Measurements from ENCODE around the gene CTDSPL2. TPM values are rescaled to one million over a fixed set of nuclear protein-coding genes. Genes with fewer than 3 reads are reported as not detected.
A peak's percentile ranks its signal among the peaks of the same experiment; 100 is the strongest.

The CTDSPL2 gene
- 36.0 TPM for polyA plus RNA-seq (2013)

- POLR2A ChIA-PET: interaction anchor here (0.6 to 0.7 kb wide), 2 partner anchors 138 to 284 kb away, joined by 3 read pairs; partner anchors contain the start of genes B2M, GOLM2 and PATL2
- H3K4me1 ChIP-seq (ENCODE audit: control extremely low read depth in 1 of 4, control insufficient read depth in 4 of 4, insufficient read depth in 4 of 4, low read length in 3 of 4): peaks cover 6 to 25% (median 12%) of the 10 kb centered on the region in 4 experiments
- no peaks in the 10 kb centered on the region for H3K9me3 ChIP-seq (ENCODE audit: control extremely low read depth in 1 of 5, control insufficient read depth in 4 of 5, insufficient read depth in 2 of 5, low read depth in 1 of 5, low read length in 4 of 5)
- 0% methylated on average over 33 of the region's 53 CpGs for WGBS (ENCODE audit: insufficient coverage)
- H3K36me3 ChIP-seq (ENCODE audit: control insufficient read depth in 4 of 4, insufficient read depth in 4 of 4, low read length in 3 of 4): peaks cover 0 to 4% (median 0%) of the 10 kb centered on the region in 4 experiments
- peak within 1 kb of the TSS; percentile 95 to 99 for H3K27ac ChIP-seq (ENCODE audit: insufficient read depth in 1 of 2, low read depth in 1 of 2, low read length in 2 of 2, poor library complexity in 1 of 2, severe bottlenecking in 2 of 2)
- H3K27me3 ChIP-seq (replicated peaks in 2 of 5; ENCODE audit: control insufficient read depth in 4 of 5, insufficient read depth in 5 of 5, low read length in 4 of 5): no peaks in the 10 kb centered on the region
- peak within 1 kb of the TSS; percentile 99 to 100 (median 99) for H3K4me3 ChIP-seq (ENCODE audit: control insufficient read depth in 1 of 7, extremely low read depth in 1 of 7, insufficient read depth in 4 of 7, low read depth in 2 of 7, low read length in 6 of 7)
- peak; percentile 98 to 99 (median 99) for DNase-seq
- CTCF ChIA-PET: interaction anchor here (0.9 to 1.9 kb wide), 8 partner anchors 34 to 156 kb away, joined by 3 to 5 read pairs (median 3); no protein-coding TSS in a partner anchor
These were observed at the start of gene CTDSPL2 for GRCh38 chr15:44426975-44427755. Gene CTDSPL2 (plus strand): TSS chr15:44427629. CDS start chr15:44459015, 31,386 bp downstream.

GRCh38 chr15:44381236-44381635, 46.2 kb upstream of the CTDSPL2 start:
- Histone ChIP-seq H3K4me1 (ENCODE audit: control extremely low read depth in 1 of 4, control insufficient read depth in 4 of 4, insufficient read depth in 4 of 4, low read length in 3 of 4) (peaks cover 0 to 10% (median 5%) of the 10 kb centered on the region in 4 experiments), H3K27ac (ENCODE audit: insufficient read depth in 1 of 2, low read depth in 1 of 2, low read length in 2 of 2, poor library complexity in 1 of 2, severe bottlenecking in 2 of 2) (no peak overlapping the region), H3K36me3 (ENCODE audit: control insufficient read depth in 4 of 4, insufficient read depth in 4 of 4, low read length in 3 of 4) (peaks cover 0 to 12% (median 6%) of the 10 kb centered on the region in 4 experiments), H3K9me3 (ENCODE audit: control extremely low read depth in 1 of 5, control insufficient read depth in 4 of 5, insufficient read depth in 2 of 5, low read depth in 1 of 5, low read length in 4 of 5) (no peaks in the 10 kb centered on the region), H3K27me3 (replicated peaks in 2 of 5; ENCODE audit: control insufficient read depth in 4 of 5, insufficient read depth in 5 of 5, low read length in 4 of 5) (no peaks in the 10 kb centered on the region), H3K4me3 (ENCODE audit: control insufficient read depth in 1 of 7, extremely low read depth in 1 of 7, insufficient read depth in 4 of 7, low read depth in 2 of 7, low read length in 6 of 7) (no peak overlapping the region)
- POLR2A ChIA-PET: no interaction called here
- CTCF ChIA-PET: no interaction called here
- peak in 2 of 3 donors; percentile 23 to 26 for DNase-seq

- no peak overlapping the region for H3K27ac ChIP-seq (ENCODE audit: insufficient read depth in 1 of 2, low read depth in 1 of 2, low read length in 2 of 2, poor library complexity in 1 of 2, severe bottlenecking in 2 of 2)
- ChIA-PET CTCF (interaction anchor here (1.2 kb wide), 1 partner anchor 42 kb away, joined by 5 read pairs; the partner anchor contains the start of gene CTDSPL2), POLR2A (no interaction called here)
- no CpG with 5 or more reads among the region's 1 CpG for WGBS (ENCODE audit: insufficient coverage)
- H3K4me1 ChIP-seq (ENCODE audit: control extremely low read depth in 1 of 4, control insufficient read depth in 4 of 4, insufficient read depth in 4 of 4, low read length in 3 of 4): peaks cover 0 to 10% (median 5%) of the 10 kb centered on the region in 4 experiments
- no peaks in the 10 kb centered on the region for H3K9me3 ChIP-seq (ENCODE audit: control extremely low read depth in 1 of 5, control insufficient read depth in 4 of 5, insufficient read depth in 2 of 5, low read depth in 1 of 5, low read length in 4 of 5)
- H3K4me3 ChIP-seq (ENCODE audit: control insufficient read depth in 1 of 7, extremely low read depth in 1 of 7, insufficient read depth in 4 of 7, low read depth in 2 of 7, low read length in 6 of 7): peak overlapping the region in 1 of 7 experiments; percentile 13
- no peak for DNase-seq
- no peaks in the 10 kb centered on the region for H3K27me3 ChIP-seq (replicated peaks in 2 of 5; ENCODE audit: control insufficient read depth in 4 of 5, insufficient read depth in 5 of 5, low read length in 4 of 5)
- peaks cover 0 to 4% (median 3%) of the 10 kb centered on the region in 4 experiments for H3K36me3 ChIP-seq (ENCODE audit: control insufficient read depth in 4 of 4, insufficient read depth in 4 of 4, low read length in 3 of 4)
These were observed 42.0 kb upstream of the CTDSPL2 start for GRCh38 chr15:44385344-44385942.

- DNase-seq: no peak
- WGBS (ENCODE audit: insufficient coverage): no CpG with 5 or more reads among the region's 3 CpGs
- Histone ChIP-seq H3K27ac (ENCODE audit: insufficient read depth in 1 of 2, low read depth in 1 of 2, low read length in 2 of 2, poor library complexity in 1 of 2, severe bottlenecking in 2 of 2) (no peak overlapping the region), H3K27me3 (replicated peaks in 2 of 5; ENCODE audit: control insufficient read depth in 4 of 5, insufficient read depth in 5 of 5, low read length in 4 of 5) (no peaks in the 10 kb centered on the region), H3K4me3 (ENCODE audit: control insufficient read depth in 1 of 7, extremely low read depth in 1 of 7, insufficient read depth in 4 of 7, low read depth in 2 of 7, low read length in 6 of 7) (no peak overlapping the region), H3K4me1 (ENCODE audit: control extremely low read depth in 1 of 4, control insufficient read depth in 4 of 4, insufficient read depth in 4 of 4, low read length in 3 of 4) (no peaks in the 10 kb centered on the region), H3K9me3 (ENCODE audit: control extremely low read depth in 1 of 5, control insufficient read depth in 4 of 5, insufficient read depth in 2 of 5, low read depth in 1 of 5, low read length in 4 of 5) (peaks cover 0 to 1% (median 0%) of the 10 kb centered on the region in 5 experiments), H3K36me3 (ENCODE audit: control insufficient read depth in 4 of 4, insufficient read depth in 4 of 4, low read length in 3 of 4) (peaks cover 0 to 6% (median 0%) of the 10 kb centered on the region in 4 experiments)
- CTCF ChIA-PET: no interaction called here
- POLR2A ChIA-PET: interaction anchor here (0.6 kb wide), 1 partner anchor 23 kb away, joined by 3 read pairs; no protein-coding TSS in a partner anchor
These were observed 33.4 kb upstream of the CTDSPL2 start for GRCh38 chr15:44394062-44394461.

DNA sequence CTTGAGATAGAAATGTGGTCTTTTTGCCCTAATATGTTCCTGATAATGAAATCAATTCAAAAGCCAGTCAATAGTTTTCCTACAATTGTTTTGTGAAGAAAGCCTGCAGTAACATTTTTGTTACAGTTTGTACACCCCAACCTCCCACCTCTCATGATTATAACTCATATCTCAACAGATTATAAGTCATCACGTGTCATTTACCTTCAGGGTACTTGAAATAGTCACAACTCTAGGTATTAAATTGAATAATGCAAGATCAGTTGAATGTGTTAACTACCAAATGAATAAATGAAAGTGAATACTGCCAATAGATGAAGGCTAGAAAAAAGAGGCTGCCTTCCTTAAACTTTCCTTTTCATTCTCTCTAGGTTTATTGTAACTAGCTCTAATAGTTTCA, 32.9 kb upstream of the CTDSPL2 start:
- no CpG with 5 or more reads among the region's 1 CpG for WGBS (ENCODE audit: insufficient coverage)
- H3K9me3 ChIP-seq (ENCODE audit: control extremely low read depth in 1 of 5, control insufficient read depth in 4 of 5, insufficient read depth in 2 of 5, low read depth in 1 of 5, low read length in 4 of 5): peaks cover 0 to 1% (median 0%) of the 10 kb centered on the region in 5 experiments
- no peak overlapping the region for H3K4me3 ChIP-seq (ENCODE audit: control insufficient read depth in 1 of 7, extremely low read depth in 1 of 7, insufficient read depth in 4 of 7, low read depth in 2 of 7, low read length in 6 of 7)
- no peaks in the 10 kb centered on the region for H3K4me1 ChIP-seq (ENCODE audit: control extremely low read depth in 1 of 4, control insufficient read depth in 4 of 4, insufficient read depth in 4 of 4, low read length in 3 of 4)
- ChIA-PET POLR2A (interaction anchor here (0.6 kb wide), 1 partner anchor 24 kb away, joined by 3 read pairs; no protein-coding TSS in a partner anchor), CTCF (no interaction called here)
- no peak for DNase-seq
- H3K27me3 ChIP-seq (replicated peaks in 2 of 5; ENCODE audit: control insufficient read depth in 4 of 5, insufficient read depth in 5 of 5, low read length in 4 of 5): no peaks in the 10 kb centered on the region
- H3K27ac ChIP-seq (ENCODE audit: insufficient read depth in 1 of 2, low read depth in 1 of 2, low read length in 2 of 2, poor library complexity in 1 of 2, severe bottlenecking in 2 of 2): no peak overlapping the region
- H3K36me3 ChIP-seq (ENCODE audit: control insufficient read depth in 4 of 4, insufficient read depth in 4 of 4, low read length in 3 of 4): peaks cover 0 to 6% (median 0%) of the 10 kb centered on the region in 4 experiments

DNA sequence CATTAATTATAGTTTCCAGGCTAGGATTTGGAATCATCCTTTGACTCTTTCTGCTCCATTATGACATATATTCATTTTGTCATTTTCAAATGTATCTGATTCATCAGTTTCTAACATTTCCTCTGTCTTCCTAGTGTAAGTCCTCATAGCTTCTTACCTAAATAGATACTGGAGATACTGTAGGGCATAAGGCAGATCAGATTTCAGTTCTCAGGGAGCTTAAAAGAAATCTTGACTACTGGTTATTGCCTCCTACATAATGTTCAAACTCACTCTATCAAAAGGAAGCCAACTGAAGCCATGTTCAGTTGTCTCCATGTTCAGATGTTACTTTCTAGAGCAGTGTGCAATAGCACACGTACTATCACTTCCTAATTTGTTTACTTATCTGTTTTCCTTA, 29.6 kb upstream of the CTDSPL2 start:
- DNase-seq: no peak
- Histone ChIP-seq H3K36me3 (ENCODE audit: control insufficient read depth in 4 of 4, insufficient read depth in 4 of 4, low read length in 3 of 4) (peaks cover 0 to 6% (median 1%) of the 10 kb centered on the region in 4 experiments), H3K27me3 (replicated peaks in 2 of 5; ENCODE audit: control insufficient read depth in 4 of 5, insufficient read depth in 5 of 5, low read length in 4 of 5) (no peaks in the 10 kb centered on the region), H3K4me3 (ENCODE audit: control insufficient read depth in 1 of 7, extremely low read depth in 1 of 7, insufficient read depth in 4 of 7, low read depth in 2 of 7, low read length in 6 of 7) (no peak overlapping the region), H3K27ac (ENCODE audit: insufficient read depth in 1 of 2, low read depth in 1 of 2, low read length in 2 of 2, poor library complexity in 1 of 2, severe bottlenecking in 2 of 2) (no peak overlapping the region), H3K4me1 (ENCODE audit: control extremely low read depth in 1 of 4, control insufficient read depth in 4 of 4, insufficient read depth in 4 of 4, low read length in 3 of 4) (no peaks in the 10 kb centered on the region), H3K9me3 (ENCODE audit: control extremely low read depth in 1 of 5, control insufficient read depth in 4 of 5, insufficient read depth in 2 of 5, low read depth in 1 of 5, low read length in 4 of 5) (peaks cover 0 to 1% (median 0%) of the 10 kb centered on the region in 5 experiments)
- WGBS (ENCODE audit: insufficient coverage): no CpG with 5 or more reads among the region's 1 CpG
- ChIA-PET CTCF (interaction anchor here (1.0 kb wide), 1 partner anchor 15 kb away, joined by 4 read pairs; no protein-coding TSS in a partner anchor), POLR2A (no interaction called here)

Measured in common myeloid progenitor, CD34-positive (primary cell).